ENCODE data around the gene NTM. TPM values are rescaled to one million over a fixed set of nuclear protein-coding genes. Genes with fewer than 3 reads are reported as not detected.

The NTM gene
- total RNA-seq, 1 experiment from 2014 or later: not detected

DNA sequence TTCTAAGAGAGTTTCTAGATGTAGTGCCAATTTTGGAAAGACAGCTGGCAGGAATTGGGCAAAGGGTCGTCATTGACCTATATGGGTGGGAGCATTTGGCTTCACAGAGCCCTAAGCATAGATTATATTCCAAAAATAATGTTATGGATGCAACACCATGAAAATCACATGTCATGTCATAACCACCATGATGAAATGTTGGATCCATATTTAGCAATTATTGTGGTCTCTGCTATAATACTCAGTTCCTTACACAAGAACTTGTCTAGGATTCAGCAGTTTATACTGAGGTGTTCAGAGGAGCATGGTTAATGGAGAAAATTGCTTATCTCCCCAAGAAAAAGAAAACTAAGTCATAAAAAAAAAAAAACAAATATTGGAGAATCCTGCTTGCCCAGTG, 31.6 kb downstream of the NTM start:
- Histone ChIP-seq H3K9ac (ENCODE audit: low read length) (no peak overlapping the region), H3K27ac (ENCODE audit: low read depth, low read length) (no peak overlapping the region), H3K4me3 (replicated peaks in 1 of 2; ENCODE audit: low read depth in 1 of 2, low read length in 2 of 2) (no peak overlapping the region), H3K9me2 (ENCODE audit: insufficient read depth) (no peaks in the 10 kb centered on the region), H3K4me1 (ENCODE audit: control insufficient read depth in 1 of 2, insufficient read depth in 2 of 2, low read length in 2 of 2) (no peaks in the 10 kb centered on the region), H3K4me2 (ENCODE audit: low read length) (no peak overlapping the region), H4K20me1 (ENCODE audit: insufficient read depth) (no peaks in the 10 kb centered on the region), H3K27me3 (ENCODE audit: insufficient read depth, low read length) (no peaks in the 10 kb centered on the region), H2AFZ (ENCODE audit: low read depth, low read length, poor library complexity, severe bottlenecking) (no peak overlapping the region), H3K36me3 (ENCODE audit: control insufficient read depth in 1 of 2, insufficient read depth in 2 of 2, low read length in 2 of 2) (no peaks in the 10 kb centered on the region), H3K79me2 (ENCODE audit: insufficient read depth, low read length) (no peaks in the 10 kb centered on the region), H3K9me3 (ENCODE audit: control insufficient read depth in 1 of 2, insufficient read depth in 1 of 2, low read depth in 1 of 2, low read length in 2 of 2) (peaks cover 0 to 3% of the 10 kb centered on the region in 2 experiments; a peak in 2 of 4 replicates)
- ATAC-seq (no peak), DNase-seq (ENCODE audit: low read depth, low spot score) (no peak)
- BruUV-seq (replicated peaks): no TSS peak
- ChIA-PET CTCF (no interaction called here), POLR2A (no interaction called here), RAD21 (ENCODE audit: low non-redundant PET in 1 of 2, low total read pairs in 2 of 2, uncharacterized antibody in 2 of 2, unreplicated experiment in 2 of 2) (no interaction called here)
- intact Hi-C loops (cut with micrococcal nuclease): no loop called here
- TF ChIP-seq YY1 (IDR thresholded peaks at IDR 0.05; ENCODE audit: extremely low read depth, insufficient replicate concordance, low read depth, low read length) (no peak), ZFX (IDR thresholded peaks at IDR 0.05) (no peak), ZNF274 (IDR thresholded peaks at IDR 0.05; ENCODE audit: low read depth, low read length) (no peak), FOSL1 (IDR thresholded peaks at IDR 0.05; ENCODE audit: low read depth) (no peak), CEBPB (IDR thresholded peaks at IDR 0.05; ENCODE audit: low read depth) (no peak), CBX3 (IDR thresholded peaks at IDR 0.05; ENCODE audit: low read depth) (no peak), SRF (IDR thresholded peaks at IDR 0.05; ENCODE audit: low read depth) (no peak), SP1 (IDR thresholded peaks at IDR 0.05; ENCODE audit: low read depth) (no peak), POLR2A (IDR thresholded peaks at IDR 0.05; ENCODE audit: borderline replicate concordance, extremely low read depth, insufficient read depth, insufficient read length) (no peak), ELF1 (IDR thresholded peaks at IDR 0.05; ENCODE audit: borderline replicate concordance, low read depth) (no peak)
- TF ChIP-seq, protein P1, sequence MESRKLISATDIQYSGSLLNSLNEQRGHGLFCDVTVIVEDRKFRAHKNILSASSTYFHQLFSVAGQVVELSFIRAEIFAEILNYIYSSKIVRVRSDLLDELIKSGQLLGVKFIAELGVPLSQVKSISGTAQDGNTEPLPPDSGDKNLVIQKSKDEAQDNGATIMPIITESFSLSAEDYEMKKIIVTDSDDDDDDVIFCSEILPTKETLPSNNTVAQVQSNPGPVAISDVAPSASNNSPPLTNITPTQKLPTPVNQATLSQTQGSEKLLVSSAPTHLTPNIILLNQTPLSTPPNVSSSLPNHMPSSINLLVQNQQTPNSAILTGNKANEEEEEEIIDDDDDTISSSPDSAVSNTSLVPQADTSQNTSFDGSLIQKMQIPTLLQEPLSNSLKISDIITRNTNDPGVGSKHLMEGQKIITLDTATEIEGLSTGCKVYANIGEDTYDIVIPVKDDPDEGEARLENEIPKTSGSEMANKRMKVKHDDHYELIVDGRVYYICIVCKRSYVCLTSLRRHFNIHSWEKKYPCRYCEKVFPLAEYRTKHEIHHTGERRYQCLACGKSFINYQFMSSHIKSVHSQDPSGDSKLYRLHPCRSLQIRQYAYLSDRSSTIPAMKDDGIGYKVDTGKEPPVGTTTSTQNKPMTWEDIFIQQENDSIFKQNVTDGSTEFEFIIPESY (IDR thresholded peaks at IDR 0.05; ENCODE audit: extremely low read depth, insufficient replicate concordance, low read length): no peak
- TF ChIP-seq, protein P2, sequence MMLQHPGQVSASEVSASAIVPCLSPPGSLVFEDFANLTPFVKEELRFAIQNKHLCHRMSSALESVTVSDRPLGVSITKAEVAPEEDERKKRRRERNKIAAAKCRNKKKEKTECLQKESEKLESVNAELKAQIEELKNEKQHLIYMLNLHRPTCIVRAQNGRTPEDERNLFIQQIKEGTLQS (IDR thresholded peaks at IDR 0.05): no peak
- TF ChIP-seq, protein P3, sequence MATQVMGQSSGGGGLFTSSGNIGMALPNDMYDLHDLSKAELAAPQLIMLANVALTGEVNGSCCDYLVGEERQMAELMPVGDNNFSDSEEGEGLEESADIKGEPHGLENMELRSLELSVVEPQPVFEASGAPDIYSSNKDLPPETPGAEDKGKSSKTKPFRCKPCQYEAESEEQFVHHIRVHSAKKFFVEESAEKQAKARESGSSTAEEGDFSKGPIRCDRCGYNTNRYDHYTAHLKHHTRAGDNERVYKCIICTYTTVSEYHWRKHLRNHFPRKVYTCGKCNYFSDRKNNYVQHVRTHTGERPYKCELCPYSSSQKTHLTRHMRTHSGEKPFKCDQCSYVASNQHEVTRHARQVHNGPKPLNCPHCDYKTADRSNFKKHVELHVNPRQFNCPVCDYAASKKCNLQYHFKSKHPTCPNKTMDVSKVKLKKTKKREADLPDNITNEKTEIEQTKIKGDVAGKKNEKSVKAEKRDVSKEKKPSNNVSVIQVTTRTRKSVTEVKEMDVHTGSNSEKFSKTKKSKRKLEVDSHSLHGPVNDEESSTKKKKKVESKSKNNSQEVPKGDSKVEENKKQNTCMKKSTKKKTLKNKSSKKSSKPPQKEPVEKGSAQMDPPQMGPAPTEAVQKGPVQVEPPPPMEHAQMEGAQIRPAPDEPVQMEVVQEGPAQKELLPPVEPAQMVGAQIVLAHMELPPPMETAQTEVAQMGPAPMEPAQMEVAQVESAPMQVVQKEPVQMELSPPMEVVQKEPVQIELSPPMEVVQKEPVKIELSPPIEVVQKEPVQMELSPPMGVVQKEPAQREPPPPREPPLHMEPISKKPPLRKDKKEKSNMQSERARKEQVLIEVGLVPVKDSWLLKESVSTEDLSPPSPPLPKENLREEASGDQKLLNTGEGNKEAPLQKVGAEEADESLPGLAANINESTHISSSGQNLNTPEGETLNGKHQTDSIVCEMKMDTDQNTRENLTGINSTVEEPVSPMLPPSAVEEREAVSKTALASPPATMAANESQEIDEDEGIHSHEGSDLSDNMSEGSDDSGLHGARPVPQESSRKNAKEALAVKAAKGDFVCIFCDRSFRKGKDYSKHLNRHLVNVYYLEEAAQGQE (IDR thresholded peaks at IDR 0.05; ENCODE audit: low read depth): no peak

Measured in HCT116 (cell line).